GM12873 (cell line): ENCODE measurements around the gene CAPN1.

Experiments
- CTCF ChIP-seq: IDR thresholded peaks from 2 replicates; pipeline ENCODE4 v1.5.1; 2012; ENCODE audit warnings: low read depth, mild to moderate bottlenecking, moderate library complexity, low read length, control low read depth; ENCODE audit not compliant: insufficient read depth; ENCODE audit errors: missing control alignments

CAPN1 gene

GRCh38 chr11:65187146-65187675 lies 5.5 kb downstream of the CAPN1 start:
- no peak for TF ChIP-seq CTCF

GRCh38 chr11:65187971-65188461 lies 6.3 kb downstream of the CAPN1 start:
- no peak for TF ChIP-seq CTCF

- TF ChIP-seq CTCF, result no peak
Observed at GRCh38 chr11:65188486-65188885, 6.8 kb downstream of the CAPN1 start.

GRCh38 chr11:65189191-65189590 lies 7.5 kb downstream of the CAPN1 start:
- TF ChIP-seq CTCF, result no peak

- TF ChIP-seq CTCF, result no peak
Observed at GRCh38 chr11:65194564-65194963, 12.8 kb downstream of the CAPN1 start.

- TF ChIP-seq CTCF, result no peak
Observed at GRCh38 chr11:65204143-65204542, 22.4 kb downstream of the CAPN1 start.

- TF ChIP-seq CTCF, result peak; percentile 94
Observed at GRCh38 chr11:65204646-65205601, 23.2 kb downstream of the CAPN1 start.
